GM12878 (cell line): ENCODE data around the gene HDAC9.

Experiments
- CHD4 ChIP-seq: fragments of 200-600 bp; sonication (generic); IDR thresholded peaks from 2 replicates; pipeline ENCODE4 v1.6.1; 2016; ENCODE audit warnings: mild to moderate bottlenecking
- SREBF2 ChIP-seq: IDR thresholded peaks from 2 replicates; pipeline ENCODE4 v1.6.1; 2012; ENCODE audit warnings: mild to moderate bottlenecking, low read length

GRCh38 chr7:18858232-18858631 lies 362.7 kb downstream of the HDAC9 start:
- TF ChIP-seq SREBF2 (no peak), CHD4 (no peak)
